Activated T-helper 1 cell treated with anti-CD3 and anti-CD28 coated beads, Interleukin-2, amount 50 U/mL, for 16 hours (primary cell): ENCODE measurements around the gene GRIP1.
"Not testable (repeated sequence)": the region's sequence is repeated elsewhere in the genome, so short reads cannot be mapped to it uniquely, and the experiment has no call there.

Experiments used
- DNase-seq, 2 donors: peaks; one replicate each; pipeline ENCODE4 v3.0.0-alpha.2; 2020; ENCODE audit warnings: low read depth in 1 of 2, low spot score in 1 of 2

GRIP1 gene

GRCh38 chr12:66531766-66532165 lies 147.1 kb downstream of the GRIP1 start:
- no peak for DNase-seq

- no peak for DNase-seq
These were observed 148.9 kb downstream of the GRIP1 start for GRCh38 chr12:66529934-66530333.

GRCh38 chr12:66516561-66516960 lies 162.3 kb downstream of the GRIP1 start:
- no peak for DNase-seq

- DNase-seq: no peak
These were observed 162.7 kb downstream of the GRIP1 start for GRCh38 chr12:66516133-66516532.

GRCh38 chr12:66514581-66514980 lies 164.3 kb downstream of the GRIP1 start:
- DNase-seq: no peak

- DNase-seq: no peak
These were observed 170.9 kb downstream of the GRIP1 start for GRCh38 chr12:66508025-66508424.

GRCh38 chr12:66503746-66504145 lies 175.1 kb downstream of the GRIP1 start:
- DNase-seq: no peak

GRCh38 chr12:66502911-66503310 lies 176.0 kb downstream of the GRIP1 start:
- DNase-seq: no peak

- DNase-seq: no peak
These were observed 178.0 kb downstream of the GRIP1 start for GRCh38 chr12:66500841-66501240.

- no peak for DNase-seq
These were observed 178.8 kb downstream of the GRIP1 start for GRCh38 chr12:66500091-66500490.

GRCh38 chr12:66499000-66499399 lies 179.9 kb downstream of the GRIP1 start:
- DNase-seq: no peak

GRCh38 chr12:66498059-66498458 lies 180.8 kb downstream of the GRIP1 start:
- DNase-seq: not testable (repeated sequence)

GRCh38 chr12:66497008-66497897 lies 181.6 kb downstream of the GRIP1 start:
- DNase-seq: no peak

GRCh38 chr12:66496595-66496994 lies 182.3 kb downstream of the GRIP1 start:
- no peak for DNase-seq

- DNase-seq: no peak
These were observed 183.2 kb downstream of the GRIP1 start for GRCh38 chr12:66495709-66496108.

GRCh38 chr12:66493819-66494218 lies 185.1 kb downstream of the GRIP1 start:
- no peak for DNase-seq

GRCh38 chr12:66491853-66492252 lies 187.0 kb downstream of the GRIP1 start:
- no peak for DNase-seq

GRCh38 chr12:66482351-66483203 lies 196.3 kb downstream of the GRIP1 start:
- no peak for DNase-seq

- no peak for DNase-seq
These were observed 210.9 kb downstream of the GRIP1 start for GRCh38 chr12:66467932-66468331.

- no peak for DNase-seq
These were observed 217.5 kb downstream of the GRIP1 start for GRCh38 chr12:66461331-66461730.

GRCh38 chr12:66459944-66460482 lies 218.9 kb downstream of the GRIP1 start:
- DNase-seq: no peak

GRCh38 chr12:66456612-66457011 lies 222.3 kb downstream of the GRIP1 start:
- DNase-seq: no peak
